Measurements from ENCODE around the gene TYMP. TPM values are rescaled to one million over a fixed set of nuclear protein-coding genes. Genes with fewer than 3 reads are reported as not detected.
A peak's percentile ranks its signal among the peaks of the same experiment; 100 is the strongest.

The TYMP gene
- total and polyA plus RNA-seq, 5 donors: 14.6 to 35.5 (median 19.0) TPM

DNA sequence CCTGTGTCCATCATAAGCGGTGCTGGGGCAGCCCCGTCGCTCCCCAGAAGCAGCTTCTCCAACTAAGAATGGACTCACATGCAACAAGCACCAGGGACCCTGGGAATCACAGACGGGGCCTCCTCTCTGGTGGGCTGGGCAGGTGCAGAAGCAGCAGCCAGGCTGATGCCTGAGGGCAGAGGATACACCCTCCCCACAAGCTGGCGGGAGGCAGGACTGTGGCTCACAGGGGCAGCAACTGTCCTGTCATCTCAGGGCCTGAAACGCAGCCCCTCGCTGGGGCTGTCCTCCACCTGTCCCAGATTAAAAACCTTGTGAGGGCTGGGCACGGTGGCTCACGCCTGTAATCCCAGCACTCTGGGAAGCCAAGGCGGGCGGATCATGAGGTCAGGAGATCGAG lies 51.9 kb downstream of the TYMP start:
- no peak overlapping the region for H3K4me3 ChIP-seq (ENCODE audit: low read length)
- no peaks in the 10 kb centered on the region for H3K27me3 ChIP-seq (ENCODE audit: control insufficient read depth, insufficient read depth)
- ATAC-seq (no peak), DNase-seq (peak in 1 of 3 donors; percentile 44)
- intact Hi-C loops (cut with DNase I): no loop called here
- no peak overlapping the region for H3K27ac ChIP-seq (ENCODE audit: low read length)
- H3K9me3 ChIP-seq (ENCODE audit: control insufficient read depth, low read length): no peaks in the 10 kb centered on the region
- H3K4me1 ChIP-seq (ENCODE audit: control insufficient read depth, insufficient read depth, low read length): peaks cover 8% of the 10 kb centered on the region
- 92% methylated on average over 12 of the region's 12 CpGs for WGBS

DNA sequence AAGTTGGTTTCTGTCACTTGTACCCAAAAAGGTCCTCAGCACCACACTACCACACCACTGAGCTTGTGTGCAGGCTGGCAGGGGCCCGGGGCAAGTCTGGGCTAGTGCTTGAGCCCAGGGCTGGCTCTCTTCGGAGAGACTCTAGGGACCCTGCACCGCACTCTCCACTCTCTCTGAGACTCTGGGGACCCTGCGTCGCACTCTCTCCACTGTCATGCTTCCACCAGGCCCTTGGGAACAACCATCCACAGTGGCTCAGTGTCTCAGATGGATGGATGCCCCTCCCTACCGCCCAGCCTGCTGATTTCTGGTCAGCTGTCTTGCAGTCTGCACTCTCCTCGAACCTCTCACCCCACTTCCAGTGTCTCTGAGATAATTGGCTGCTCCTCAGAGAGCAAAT lies 52.9 kb downstream of the TYMP start:
- Histone ChIP-seq H3K4me3 (ENCODE audit: low read length) (no peak overlapping the region), H3K27me3 (ENCODE audit: control insufficient read depth, insufficient read depth) (no peaks in the 10 kb centered on the region), H3K27ac (ENCODE audit: low read length) (no peak overlapping the region), H3K4me1 (ENCODE audit: control insufficient read depth, insufficient read depth, low read length) (peaks cover 8% of the 10 kb centered on the region), H3K9me3 (ENCODE audit: control insufficient read depth, low read length) (no peaks in the 10 kb centered on the region)
- 67% methylated on average over 7 of the region's 7 CpGs for WGBS
- ATAC-seq (no peak), DNase-seq (peak in 1 of 3 donors; percentile 36)
- intact Hi-C loops (cut with DNase I): no loop called here

Other genes starting within 250 kb of the TYMP start
- gene PLXNB2, start 222.4 kb downstream of the TYMP start, total RNA-seq: 100 to 1,000 TPM in 1 of 4 donors, 10 to 100 TPM in 3; 80.7 to 110 (median 90.6) TPM
- gene PLXNB2, start 222.4 kb downstream of the TYMP start, polyA plus RNA-seq: 60.0 TPM
- gene DENND6B, start 203.0 kb downstream of the TYMP start, total RNA-seq: 1 to 10 TPM; 2.0 to 3.1 (median 2.5) TPM
- gene DENND6B, start 203.0 kb downstream of the TYMP start, polyA plus RNA-seq: 2.4 TPM
- 10 to 100 TPM; 40.1 to 50.2 (median 44.6) TPM for gene PPP6R2, start 186.7 kb downstream of the TYMP start, total RNA-seq
- 36.2 TPM for gene PPP6R2, start 186.7 kb downstream of the TYMP start, polyA plus RNA-seq
- 10 to 100 TPM; 50.3 to 54.8 (median 53.9) TPM for gene SBF1, start 55.0 kb downstream of the TYMP start, total RNA-seq
- gene SBF1, start 55.0 kb downstream of the TYMP start, polyA plus RNA-seq: 39.2 TPM
- gene ADM2, start 48.5 kb downstream of the TYMP start, total RNA-seq: under 1 TPM in 2 of 4 donors, not detected in 2; 0.11 to 0.32 TPM
- 0.05 TPM for gene ADM2, start 48.5 kb downstream of the TYMP start, polyA plus RNA-seq
- gene MIOX, start 43.2 kb downstream of the TYMP start, total RNA-seq: not detected
- not detected for gene MIOX, start 43.2 kb downstream of the TYMP start, polyA plus RNA-seq
- gene LMF2, start 22.3 kb downstream of the TYMP start, total RNA-seq: 10 to 100 TPM; 32.2 to 33.7 (median 33.3) TPM
- 29.0 TPM for gene LMF2, start 22.3 kb downstream of the TYMP start, polyA plus RNA-seq
- 10 to 100 TPM; 23.3 to 35.0 (median 28.6) TPM for gene NCAPH2, start 21.8 kb downstream of the TYMP start, total RNA-seq
- gene NCAPH2, start 21.8 kb downstream of the TYMP start, polyA plus RNA-seq: 29.1 TPM
- 1 to 10 TPM in 2 of 4 donors, not detected in 2; 1.4 to 2.2 TPM for gene SCO2, start 4.4 kb downstream of the TYMP start, total RNA-seq
- gene SCO2, start 4.4 kb downstream of the TYMP start, polyA plus RNA-seq: not detected
- gene KLHDC7B, start 15.9 kb upstream of the TYMP start, total RNA-seq: under 1 TPM in 3 of 4 donors, not detected in 1; 0.08 to 0.14 (median 0.09) TPM
- not detected for gene KLHDC7B, start 15.9 kb upstream of the TYMP start, polyA plus RNA-seq
- not detected for gene SYCE3, start 32.9 kb upstream of the TYMP start, total RNA-seq
- not detected for gene SYCE3, start 32.9 kb upstream of the TYMP start, polyA plus RNA-seq
- 100 to 1,000 TPM; 236 to 290 (median 263) TPM for gene CPT1B, start 48.4 kb upstream of the TYMP start, total RNA-seq
- 217 TPM for gene CPT1B, start 48.4 kb upstream of the TYMP start, polyA plus RNA-seq
- gene CHKB, start 52.8 kb upstream of the TYMP start, total RNA-seq: 10 to 100 TPM; 33.9 to 63.4 (median 42.7) TPM
- 44.5 TPM for gene CHKB, start 52.8 kb upstream of the TYMP start, polyA plus RNA-seq
- under 1 TPM; 0.28 to 0.47 (median 0.38) TPM for gene MAPK8IP2, start 70.8 kb upstream of the TYMP start, total RNA-seq
- 0.57 TPM for gene MAPK8IP2, start 70.8 kb upstream of the TYMP start, polyA plus RNA-seq
- 10 to 100 TPM; 30.3 to 37.0 (median 32.2) TPM for gene ARSA, start 98.1 kb upstream of the TYMP start, total RNA-seq
- 35.6 TPM for gene ARSA, start 98.1 kb upstream of the TYMP start, polyA plus RNA-seq
- gene SHANK3, start 142.8 kb upstream of the TYMP start, total RNA-seq: 10 to 100 TPM; 18.7 to 28.9 (median 27.0) TPM
- 20.1 TPM for gene SHANK3, start 142.8 kb upstream of the TYMP start, polyA plus RNA-seq
- gene ACR, start 208.2 kb upstream of the TYMP start, total RNA-seq: 1 to 10 TPM in 1 of 4 donors, under 1 TPM in 3; 0.38 to 1.2 (median 0.72) TPM
- 0.41 TPM for gene ACR, start 208.2 kb upstream of the TYMP start, polyA plus RNA-seq